ENCODE data around the gene HSPA12B. TPM values are rescaled to one million over a fixed set of nuclear protein-coding genes. Genes with fewer than 3 reads are reported as not detected.

The HSPA12B gene
- polyA plus RNA-seq, 1 of the 3 experiments (the other 2 are of a cell fraction): 0.46 TPM

GRCh38 chr20:3748073-3748472 lies 15.6 kb downstream of the HSPA12B start:
- no peaks in the 10 kb centered on the region for H3F3A ChIP-seq (replicated peaks; ENCODE audit: insufficient read depth)
- peaks cover 0 to 9% of the 10 kb centered on the region in 2 experiments; a peak in 1 of 4 replicates for H3K4me1 ChIP-seq (ENCODE audit: control insufficient read depth in 1 of 2, insufficient read depth in 2 of 2, low read depth in 1 of 2, low read length in 1 of 2)
- WGBS (ENCODE audit: low lambda C conversion rate): 78% methylated on average over 7 of the region's 16 CpGs
- TF ChIP-seq NRF1 (IDR thresholded peaks at IDR 0.05; ENCODE audit: low read depth, low read length) (no peak), RCOR1 (IDR thresholded peaks at IDR 0.05; ENCODE audit: low read length) (no peak), GATA2 (CRISPR knock-in tag; IDR thresholded peaks at IDR 0.05) (no peak), CTCF (IDR thresholded peaks at IDR 0.05) (no peak), MEF2A (IDR thresholded peaks at IDR 0.05; ENCODE audit: borderline replicate concordance, low read depth) (no peak), PBX3 (IDR thresholded peaks at IDR 0.05) (no peak), USF1 (IDR thresholded peaks at IDR 0.05; ENCODE audit: borderline replicate concordance, low read depth) (no peak), REST (IDR thresholded peaks at IDR 0.05; ENCODE audit: low read depth, low read length) (no peak)
- H3K9ac ChIP-seq: no peak overlapping the region
- ChIA-PET POLR2A (no interaction called here), CTCF (interaction anchor here (1.0 to 9.8 kb wide), 9 partner anchors 11 to 74 kb away, joined by 3 to 151 read pairs (median 9); partner anchors contain the start of genes ADISSP and CENPB)
- H4K20me1 ChIP-seq (ENCODE audit: insufficient read depth): no peaks in the 10 kb centered on the region
- DNase-seq: no peak
- no peaks in the 10 kb centered on the region for H3K9me2 ChIP-seq
- H3K4me2 ChIP-seq: no peak overlapping the region
- no peak overlapping the region for H2AFZ ChIP-seq (ENCODE audit: low read depth)
- H3K36me3 ChIP-seq (replicated peaks in 1 of 2; ENCODE audit: control insufficient read depth in 1 of 2, insufficient read depth in 2 of 2, low read length in 1 of 2): peaks cover 0 to 3% of the 10 kb centered on the region in 2 experiments
- H3K4me3 ChIP-seq (ENCODE audit: low read depth in 2 of 2, low read length in 1 of 2): no peak overlapping the region
- no peaks in the 10 kb centered on the region for H3K79me2 ChIP-seq (ENCODE audit: insufficient read depth)
- H3K9me3 ChIP-seq: no peaks in the 10 kb centered on the region
- no peak overlapping the region for H3K27ac ChIP-seq (ENCODE audit: low read depth in 2 of 2, low read length in 1 of 2)
- no peaks in the 10 kb centered on the region for H3K27me3 ChIP-seq (ENCODE audit: insufficient read depth)
